Vagina (tissue), 2 donors: ENCODE data around the gene KLHL33. TPM values are rescaled to one million over a fixed set of nuclear protein-coding genes. Genes with fewer than 3 reads are reported as not detected.
"Not testable (repeated sequence)": the region's sequence is repeated elsewhere in the genome, so short reads cannot be mapped to it uniquely, and the experiment has no call there.

Experiments
- DNase-seq, 2 donors: peaks; one replicate each; pipeline ENCODE4 v3.0.0-alpha.2; 2017; ENCODE audit errors: extremely low spot score in 2 of 2
- H3K27ac ChIP-seq: fragments of 200-600 bp; sonication (generic); one replicate; pipeline ENCODE4 v1.5.1; 2019
- H3K27me3 ChIP-seq: fragments of 200-600 bp; sonication (generic); one replicate; pipeline ENCODE4 v1.5.1; 2019
- H3K36me3 ChIP-seq, 2 donors: fragments of 200-600 bp; sonication (generic); one replicate each; pipeline ENCODE4 v1.5.1; 2017 to 2019
- H3K4me1 ChIP-seq: fragments of 200-600 bp; sonication (generic); one replicate; pipeline ENCODE4 v1.5.1; 2019
- H3K4me3 ChIP-seq, 2 donors: fragments of 200-600 bp; sonication (generic); 1 replicate in 1 of 2; 2 replicates in 1 of 2; pipeline ENCODE4 v1.5.1; 2016 to 2019
- H3K9me3 ChIP-seq: fragments of 200-600 bp; sonication (generic); one replicate; pipeline ENCODE4 v1.5.1; 2019
- CTCF ChIP-seq, 3 experiments: fragments of 450-650 bp in 2 of 3; fragments of 200-600 bp in 1 of 3; sonication (generic) in 1 of 3; IDR thresholded peaks; one replicate each; pipeline ENCODE4 v1.5.1; 2017 to 2019; ENCODE audit warnings: antibody characterized with exemption in 3 of 3, mild to moderate bottlenecking in 2 of 3, moderate library complexity in 2 of 3
- POLR2A ChIP-seq, 2 donors: fragments of 450-650 bp; IDR thresholded peaks; one replicate each; pipeline ENCODE4 v1.6.1; 2017; ENCODE audit warnings: antibody characterized with exemption in 2 of 2, mild to moderate bottlenecking in 2 of 2, moderate library complexity in 2 of 2
- POLR2AphosphoS5 ChIP-seq, 2 donors: sonication (generic); formaldehyde crosslinking; IDR thresholded peaks; one replicate each; pipeline ENCODE4 v1.9.0; 2017; ENCODE audit warnings: antibody characterized with exemption in 2 of 2, mild to moderate bottlenecking in 2 of 2, low read depth in 1 of 2; ENCODE audit not compliant: insufficient read depth in 1 of 2
- intact Hi-C: fragments of 100-400 bp; cut with DNase I; formaldehyde crosslinking; loops from one replicate; pipeline ENCODE4 v1.15.1; 2023
- total RNA-seq: library from RNA; depleted of rRNA; stranded (reverse); fragments of >200 nt; gene quantifications from one replicate; pipeline ENCODE4 v1.2.3, GENCODE V29; 2016

KLHL33 gene
- total RNA-seq, 1 donor from 2014 or later, result 1.2 TPM

GRCh38 chr14:20456971-20457370 is 21.0 kb upstream of the KLHL33 start:
- no peaks in the 10 kb centered on the region for H3K9me3 ChIP-seq
- TF ChIP-seq POLR2A (IDR thresholded peaks at IDR 0.05), result no peak
- TF ChIP-seq POLR2AphosphoS5 (IDR thresholded peaks at IDR 0.05; ENCODE audit: insufficient read depth in 1 of 2, low read depth in 1 of 2), result no peak
- no peak for TF ChIP-seq CTCF (IDR thresholded peaks at IDR 0.05)
- no peak overlapping the region for H3K27ac ChIP-seq
- intact Hi-C loops, result no loop called here
- no peaks in the 10 kb centered on the region for H3K27me3 ChIP-seq
- DNase-seq, result no peak
- no peak overlapping the region for H3K4me3 ChIP-seq
- peaks cover 0 to 46% of the 10 kb centered on the region in 2 donors for H3K36me3 ChIP-seq
- peaks cover 54% of the 10 kb centered on the region for H3K4me1 ChIP-seq

- Histone ChIP-seq H3K9me3 (no peaks in the 10 kb centered on the region), H3K27ac (peak overlapping the region; percentile 96), H3K36me3 (peaks cover 0 to 59% of the 10 kb centered on the region in 2 donors), H3K4me3 (peak overlapping the region; percentile 87 to 88), H3K27me3 (no peaks in the 10 kb centered on the region), H3K4me1 (peaks cover 51% of the 10 kb centered on the region)
- no peak for DNase-seq
- intact Hi-C loops, result no loop called here
- TF ChIP-seq POLR2A (IDR thresholded peaks at IDR 0.05), result no peak
- no peak for TF ChIP-seq CTCF (IDR thresholded peaks at IDR 0.05)
- TF ChIP-seq POLR2AphosphoS5 (IDR thresholded peaks at IDR 0.05; ENCODE audit: insufficient read depth in 1 of 2, low read depth in 1 of 2), result no peak
These were observed 19.7 kb upstream of the KLHL33 start for GRCh38 chr14:20455355-20456300.

GRCh38 chr14:20454516-20455354 is 18.8 kb upstream of the KLHL33 start, which contains the start of the genes APEX1 and OSGEP:
APEX1 (plus strand) TSS chr14:20455226; CDS start chr14:20455646, 420 bp downstream.
OSGEP (minus strand) TSS chr14:20454812; CDS start chr14:20454683, 129 bp downstream.
- peak within 1 kb of the TSS; percentile 96 for H3K27ac ChIP-seq
- intact Hi-C loops, result no loop called here
- H3K36me3 ChIP-seq, result peaks cover 0 to 61% of the 10 kb centered on the region in 2 donors
- H3K4me3 ChIP-seq, result peak within 1 kb of the TSS; percentile 87 to 88
- DNase-seq, result peak in 1 of 2 donors; percentile 99
- TF ChIP-seq POLR2A (IDR thresholded peaks at IDR 0.05), result peak in 1 of 2 donors; percentile 40
- TF ChIP-seq POLR2AphosphoS5 (IDR thresholded peaks at IDR 0.05; ENCODE audit: insufficient read depth in 1 of 2, low read depth in 1 of 2), result peak; percentile 93 to 98
- TF ChIP-seq CTCF (IDR thresholded peaks at IDR 0.05), result no peak
- peaks cover 42% of the 10 kb centered on the region for H3K4me1 ChIP-seq
- no peaks in the 10 kb centered on the region for H3K9me3 ChIP-seq
- H3K27me3 ChIP-seq, result no peaks in the 10 kb centered on the region

- H3K36me3 ChIP-seq, result peaks cover 0 to 62% of the 10 kb centered on the region in 2 donors
- not testable (repeated sequence) for H3K27me3 ChIP-seq
These were observed 16.9 kb upstream of the KLHL33 start for GRCh38 chr14:20452831-20453230.

GRCh38 chr14:20446889-20447288 is 10.9 kb upstream of the KLHL33 start:
- Histone ChIP-seq H3K36me3 (peaks cover 0 to 57% of the 10 kb centered on the region in 2 donors), H3K9me3 (no peaks in the 10 kb centered on the region), H3K4me1 (no peaks in the 10 kb centered on the region), H3K27ac (no peak overlapping the region), H3K4me3 (no peak overlapping the region), H3K27me3 (no peaks in the 10 kb centered on the region)
- TF ChIP-seq POLR2A (IDR thresholded peaks at IDR 0.05), result no peak
- no peak for TF ChIP-seq POLR2AphosphoS5 (IDR thresholded peaks at IDR 0.05; ENCODE audit: insufficient read depth in 1 of 2, low read depth in 1 of 2)
- no peak for TF ChIP-seq CTCF (IDR thresholded peaks at IDR 0.05)
- DNase-seq, result no peak
- intact Hi-C loops, result no loop called here

More at GRCh38 chr14:20452831-20453230, 16.9 kb upstream of the KLHL33 start:
- H3K9me3 ChIP-seq, intact Hi-C loops, H3K27ac ChIP-seq, DNase-seq, H3K4me3 ChIP-seq: not testable (repeated sequence)
- H3K4me1 ChIP-seq, result peaks cover 23% of the 10 kb centered on the region

- H3K4me3 ChIP-seq, intact Hi-C loops, DNase-seq: not testable (repeated sequence)
These were observed 7.7 kb upstream of the KLHL33 start for GRCh38 chr14:20443650-20444049.

More at GRCh38 chr14:20443650-20444049, 7.7 kb upstream of the KLHL33 start:
- not testable (repeated sequence) for H3K9me3 ChIP-seq, H3K27ac ChIP-seq, H3K4me1 ChIP-seq, H3K27me3 ChIP-seq
- H3K36me3 ChIP-seq, result peaks cover 0 to 25% of the 10 kb centered on the region in 2 donors
